Dedifferentiated amniotic fluid mesenchymal stem cell (primary cell): Measurements from ENCODE around the gene ZNF76.

Experiments
- DNase-seq: peaks from one replicate; pipeline ENCODE4 v3.0.0-alpha.2; 2016; ENCODE audit errors: extremely low spot score

ZNF76 gene

DNA sequence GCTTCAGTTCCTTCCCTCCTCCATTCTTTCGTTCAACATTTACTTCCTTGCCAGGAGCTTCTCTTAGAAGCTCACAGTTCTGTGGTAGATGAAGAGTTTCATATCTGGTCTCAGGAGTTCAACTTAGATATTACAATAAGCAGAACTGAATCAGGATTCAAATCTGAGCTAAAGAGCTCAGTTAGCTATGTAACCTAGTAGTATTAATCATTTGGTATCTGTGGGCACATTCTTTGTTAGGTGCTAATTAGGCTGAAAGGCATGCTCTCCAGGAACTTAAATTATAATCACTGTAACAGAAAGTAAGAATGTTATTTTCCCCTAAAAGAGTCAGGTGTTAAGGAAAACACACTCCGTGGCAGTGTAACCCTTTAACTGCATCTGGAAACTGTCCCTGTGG is 8.4 kb downstream of the ZNF76 start:
- no peak for DNase-seq

DNA sequence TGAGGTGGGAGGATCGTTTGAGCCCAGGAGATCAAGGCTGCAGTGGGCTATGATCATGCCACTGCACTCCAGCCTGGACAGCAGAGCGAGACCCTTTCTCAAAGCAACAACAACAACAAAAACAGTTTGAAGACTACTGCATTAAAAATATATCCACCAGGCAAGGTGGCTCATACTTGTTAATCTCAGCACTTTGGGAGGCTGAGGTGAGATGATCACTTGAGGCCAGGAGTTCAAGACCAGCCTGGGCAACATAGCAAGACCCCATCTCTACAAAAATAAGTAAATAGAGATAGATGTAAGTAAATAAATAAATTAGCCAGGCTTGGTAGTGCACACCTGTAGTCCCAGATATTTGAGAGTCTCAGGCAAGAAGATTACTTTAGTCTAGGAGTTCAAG is 12.5 kb downstream of the ZNF76 start:
- no peak for DNase-seq

GRCh38 chr6:35273822-35274559 is 14.5 kb downstream of the ZNF76 start:
- DNase-seq: no peak

GRCh38 chr6:35275744-35276260 is 16.3 kb downstream of the ZNF76 start:
- DNase-seq: no peak

DNA sequence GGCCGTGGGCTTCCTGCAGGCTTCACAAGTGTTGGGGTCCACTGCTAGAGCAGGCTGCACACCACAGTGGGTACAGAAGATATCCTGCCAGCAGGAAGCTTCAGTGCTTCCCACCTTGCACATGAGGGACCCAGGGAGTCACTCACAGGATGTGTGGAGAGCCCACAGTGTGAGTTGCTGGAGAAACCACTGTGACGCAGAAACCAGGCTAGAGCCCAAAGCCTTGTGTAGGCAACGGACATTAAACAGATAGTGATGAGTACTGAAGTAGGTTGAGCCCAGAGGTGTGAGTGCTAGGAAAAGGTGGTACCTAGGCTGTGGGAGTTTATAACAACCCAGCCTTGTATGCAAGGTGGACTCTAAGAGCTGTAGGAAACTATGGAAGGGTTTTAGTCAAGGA is 19.2 kb downstream of the ZNF76 start:
- DNase-seq: no peak

DNA sequence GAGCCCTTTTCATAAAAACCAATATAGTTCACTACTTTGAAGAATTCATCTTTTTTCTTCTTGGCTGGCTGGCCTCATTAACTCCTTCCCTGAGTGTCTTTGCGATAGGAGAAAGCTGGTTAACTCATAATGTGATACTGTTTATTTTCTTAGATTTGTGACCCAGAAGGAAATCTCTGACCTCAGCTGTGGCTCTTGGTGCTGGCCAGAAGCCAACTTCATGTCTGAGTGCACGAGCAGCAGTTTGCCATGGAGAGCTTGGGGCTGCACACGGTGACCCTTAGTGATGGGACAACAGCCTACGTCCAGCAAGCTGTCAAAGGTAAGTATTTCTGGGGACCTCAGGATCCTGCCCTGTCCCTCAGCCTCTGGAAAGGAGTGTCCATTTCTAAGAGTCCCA is 21.4 kb downstream of the ZNF76 start:
- DNase-seq: no peak

DNA sequence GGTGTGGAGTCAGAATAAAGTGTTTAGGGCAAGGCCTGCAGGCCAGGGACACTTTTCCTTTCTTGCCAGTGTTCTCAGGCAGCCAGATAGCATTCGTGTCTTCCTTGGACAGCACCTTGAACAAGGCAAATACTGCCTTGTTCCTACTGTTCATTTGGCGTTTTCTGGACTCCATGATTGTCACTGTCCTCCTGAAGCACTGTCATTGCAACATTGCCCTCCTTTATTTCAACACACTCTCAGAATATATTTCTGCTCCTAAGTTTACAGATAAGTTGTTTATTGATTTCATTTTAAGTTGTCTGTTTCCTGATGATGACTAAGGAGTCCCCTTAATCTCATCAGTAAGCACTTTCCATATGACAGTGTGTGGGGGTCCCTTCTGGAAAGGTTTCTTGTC is 22.9 kb downstream of the ZNF76 start:
- no peak for DNase-seq

DNA sequence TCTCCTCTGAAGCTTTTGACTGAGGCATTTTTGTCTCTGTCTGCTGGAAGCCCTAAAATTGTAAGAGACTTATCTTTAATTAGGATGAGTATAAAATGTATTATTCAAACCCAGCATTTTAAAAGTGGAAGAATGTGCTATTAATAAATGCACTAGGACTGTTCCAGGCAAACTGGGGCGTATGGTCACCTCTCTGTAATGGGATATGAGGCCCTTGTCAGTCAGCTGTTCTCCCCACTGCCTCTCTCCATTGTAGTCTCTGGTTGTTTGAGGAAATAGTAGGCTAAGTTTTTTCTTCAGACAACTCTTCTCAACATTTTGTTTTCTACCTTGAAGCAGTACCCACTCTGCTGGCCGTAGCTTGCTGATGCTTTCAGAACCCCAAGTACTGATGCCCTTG is 23.8 kb downstream of the ZNF76 start:
- DNase-seq: no peak

DNA sequence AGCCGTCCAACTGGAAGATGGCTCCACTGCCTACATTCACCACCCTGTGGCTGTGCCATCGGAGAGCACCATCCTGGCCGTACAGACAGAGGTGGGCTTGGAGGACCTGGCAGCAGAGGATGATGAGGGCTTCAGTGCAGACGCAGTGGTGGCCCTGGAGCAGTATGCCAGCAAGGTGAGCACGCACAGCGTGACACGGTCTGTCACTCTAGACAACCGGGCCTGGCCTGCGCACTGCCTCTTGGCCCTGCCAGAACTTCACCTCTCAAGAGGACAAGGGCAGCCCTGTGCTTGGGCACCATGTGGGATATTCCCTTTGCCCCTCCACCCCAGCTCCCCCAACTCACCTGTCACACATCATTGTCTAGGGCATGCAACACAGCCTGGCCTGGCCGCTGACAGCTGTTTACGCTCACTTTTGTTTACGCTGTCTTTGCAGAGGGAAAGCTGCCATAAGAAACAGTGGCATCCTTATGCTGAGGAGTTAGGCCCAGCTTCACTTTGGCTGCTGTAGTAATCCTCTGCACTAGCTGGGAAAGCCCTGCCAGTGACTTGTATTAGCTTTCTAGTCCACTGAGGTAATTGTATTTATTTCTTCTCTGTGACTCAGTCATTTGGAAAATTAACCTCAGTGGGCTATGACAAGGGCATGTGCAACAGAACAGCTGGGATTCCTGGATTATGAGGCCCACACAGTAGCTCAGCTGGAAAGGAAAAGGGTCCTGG is 28.3 kb downstream of the ZNF76 start:
- DNase-seq: no peak

GRCh38 chr6:35288834-35289233 is 29.3 kb downstream of the ZNF76 start:
- DNase-seq: no peak

DNA sequence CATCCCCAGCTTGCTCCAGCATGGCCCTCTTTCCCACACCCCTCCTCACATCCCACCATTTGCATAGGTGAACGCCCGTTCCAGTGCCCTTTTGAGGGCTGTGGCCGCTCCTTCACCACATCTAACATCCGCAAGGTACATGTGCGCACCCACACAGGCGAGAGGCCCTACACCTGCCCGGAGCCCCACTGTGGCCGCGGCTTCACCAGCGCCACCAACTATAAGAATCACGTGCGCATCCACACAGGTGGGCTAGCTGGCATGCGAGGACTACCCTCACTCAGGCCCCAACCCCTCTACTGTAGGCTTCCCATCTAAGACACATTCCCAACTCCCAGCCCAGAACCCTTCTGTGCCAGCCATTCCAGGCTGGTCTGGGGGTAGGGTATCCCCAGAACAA is 32.0 kb downstream of the ZNF76 start:
- no peak for DNase-seq

DNA sequence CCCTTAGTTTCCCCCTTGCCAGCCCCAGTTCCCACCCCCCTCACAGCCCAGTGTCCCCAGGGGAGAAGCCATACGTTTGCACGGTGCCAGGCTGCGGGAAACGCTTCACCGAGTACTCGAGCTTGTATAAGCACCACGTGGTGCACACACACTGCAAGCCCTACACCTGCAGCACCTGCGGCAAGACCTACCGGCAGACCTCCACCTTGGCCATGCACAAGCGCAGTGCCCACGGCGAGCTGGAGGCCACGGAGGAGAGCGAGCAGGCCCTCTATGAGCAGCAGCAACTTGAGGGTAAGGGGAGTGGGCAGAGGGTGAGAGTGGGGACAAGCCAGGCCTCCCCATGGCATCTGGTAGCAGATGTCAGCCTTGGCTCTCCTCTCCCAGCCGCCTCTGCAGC is 33.0 kb downstream of the ZNF76 start:
- no peak for DNase-seq

- DNase-seq: no peak
These were observed 34.1 kb downstream of the ZNF76 start for GRCh38 chr6:35293681-35294080.

GRCh38 chr6:35294308-35294945 is 34.9 kb downstream of the ZNF76 start:
- DNase-seq: no peak

GRCh38 chr6:35295036-35295435 is 35.5 kb downstream of the ZNF76 start:
- no peak for DNase-seq

DNA sequence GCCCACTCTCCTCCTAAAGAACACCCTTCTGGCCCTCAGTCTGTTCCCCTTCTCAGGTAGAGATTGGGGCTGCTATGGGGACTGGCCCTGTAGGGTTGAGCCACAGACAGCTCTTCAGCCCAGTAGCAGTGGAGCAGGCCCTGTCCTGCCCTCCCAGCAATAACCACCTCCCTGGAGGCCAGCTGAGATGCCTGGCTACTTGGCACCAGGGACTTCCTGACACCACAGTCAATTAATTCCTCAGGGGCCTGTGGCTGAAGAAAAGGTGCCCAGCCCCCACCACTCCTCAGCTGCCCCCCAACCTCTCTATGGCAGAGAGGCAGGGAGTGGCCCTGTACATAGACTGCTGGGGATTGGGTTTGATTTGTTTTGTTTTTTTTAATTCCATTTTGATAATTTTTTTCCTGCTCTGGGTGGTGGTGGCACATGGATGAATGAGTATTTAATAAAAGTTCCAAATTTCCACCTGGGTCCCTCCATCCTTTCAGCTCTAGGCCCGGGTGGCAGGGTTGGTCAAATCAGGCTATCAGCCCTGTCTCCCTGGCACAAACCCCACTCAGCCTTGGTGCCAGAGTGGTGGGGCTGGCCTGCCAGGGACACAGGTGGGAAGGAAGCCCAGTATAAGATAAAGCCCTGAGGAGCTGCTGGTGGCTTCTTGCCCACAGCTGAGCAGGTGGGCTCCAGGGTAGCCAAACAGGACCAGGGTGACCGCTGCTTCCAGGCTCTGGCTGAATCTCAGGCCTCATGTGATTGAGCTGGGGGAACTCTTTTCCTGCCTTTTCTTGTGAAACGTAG is 36.2 kb downstream of the ZNF76 start:
- DNase-seq: no peak

DNA sequence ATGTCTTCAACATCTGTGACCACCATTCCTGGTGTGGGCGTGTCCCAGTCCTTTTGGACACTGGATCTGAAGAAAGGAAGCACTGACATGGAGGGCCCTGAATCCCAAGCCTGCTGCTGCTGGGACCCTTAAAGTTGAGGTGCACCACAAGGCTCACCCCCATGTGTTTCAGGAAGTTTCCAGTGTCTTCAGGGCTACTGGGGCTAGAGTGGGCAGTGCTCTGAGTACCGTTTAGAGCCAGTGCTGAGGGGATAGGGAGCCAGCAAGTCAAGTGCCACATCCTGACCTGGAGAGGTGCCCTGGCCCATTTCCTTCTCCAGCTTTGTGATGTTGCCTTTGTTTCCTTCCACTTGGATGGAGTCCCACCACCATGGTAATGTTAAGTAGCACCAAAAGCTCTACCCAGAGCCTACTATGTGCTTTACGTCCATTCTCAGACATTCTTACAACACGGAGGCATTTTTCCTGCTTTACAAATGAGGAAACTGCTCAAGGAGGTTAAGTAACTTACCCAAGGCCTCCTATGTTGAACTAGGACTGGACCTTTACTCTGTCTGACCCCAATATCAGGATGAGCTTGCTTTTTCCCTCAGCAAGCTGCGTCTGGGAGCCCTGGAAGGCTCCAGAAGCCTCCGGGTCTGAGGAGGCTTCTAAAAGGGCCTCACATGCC is 37.5 kb downstream of the ZNF76 start:
- DNase-seq: no peak

DNA sequence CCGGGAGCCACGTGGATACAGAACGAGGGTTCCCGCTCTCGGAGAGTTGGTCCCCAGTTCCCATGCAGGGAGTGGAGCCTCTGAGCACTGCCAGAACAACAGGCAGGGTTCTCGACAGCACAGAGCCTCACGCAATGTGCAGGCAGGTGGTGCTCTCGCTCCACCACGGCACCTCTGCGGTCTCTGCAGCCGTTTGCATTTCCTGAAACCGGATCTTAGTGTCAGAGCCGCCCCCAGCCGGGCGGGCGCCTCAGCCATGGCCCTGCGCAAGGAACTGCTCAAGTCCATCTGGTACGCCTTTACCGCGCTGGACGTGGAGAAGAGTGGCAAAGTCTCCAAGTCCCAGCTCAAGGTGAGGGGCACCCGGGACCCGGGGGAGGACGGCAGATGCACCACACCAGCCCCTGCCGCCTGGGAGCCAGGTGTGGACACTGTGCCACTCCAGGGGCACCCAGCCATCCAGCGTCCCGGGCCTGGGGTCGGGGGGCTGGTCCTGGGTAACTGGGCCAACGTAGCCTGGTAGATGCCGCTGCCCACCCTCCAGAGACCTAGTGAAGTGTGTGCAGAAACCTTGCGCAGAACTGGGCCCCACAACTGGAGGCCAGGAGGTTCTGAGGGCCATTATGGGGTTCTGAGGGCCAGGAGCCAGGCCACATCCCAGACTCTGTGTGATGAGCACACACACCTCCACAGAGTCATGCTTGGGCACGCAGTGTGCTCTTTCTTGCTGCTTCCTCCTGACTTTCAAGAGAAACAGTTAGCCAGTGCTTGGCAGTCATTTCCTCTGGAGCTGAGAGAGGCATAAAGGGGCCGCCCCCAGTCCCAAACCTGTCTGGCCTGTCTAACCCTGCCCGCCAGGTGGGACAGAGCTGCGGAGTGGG is 38.3 kb downstream of the ZNF76 start, which contains the start of gene DEF6:
Gene DEF6 (plus strand): TSS at position 218 of the 881 bp plus-strand sequence. CDS start 39 bp downstream, at position 257.
- no peak for DNase-seq

- no peak for DNase-seq
These were observed 39.1 kb downstream of the ZNF76 start for GRCh38 chr6:35298625-35299140.

DNA sequence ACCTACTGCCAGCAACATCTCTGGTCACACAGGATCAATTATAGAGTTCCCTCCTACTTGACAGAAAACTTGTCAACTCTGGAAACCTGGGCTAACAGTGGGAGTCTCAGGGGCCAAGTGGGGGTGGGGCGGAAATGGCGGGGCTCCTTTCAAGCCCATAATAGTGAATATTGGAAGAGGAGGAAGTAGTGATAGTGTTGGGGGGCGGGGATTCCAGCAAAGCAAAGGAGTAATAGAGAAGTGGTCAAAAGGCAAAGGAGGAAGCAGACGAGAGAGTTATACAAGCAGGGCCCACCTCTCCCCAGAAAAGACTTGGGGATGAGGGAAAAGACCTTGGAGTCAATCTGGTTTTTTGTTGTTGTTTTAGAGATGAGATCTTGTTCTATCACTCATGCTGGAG is 40.1 kb downstream of the ZNF76 start:
- no peak for DNase-seq
